Measurements from ENCODE around the gene LYVE1.

DNA sequence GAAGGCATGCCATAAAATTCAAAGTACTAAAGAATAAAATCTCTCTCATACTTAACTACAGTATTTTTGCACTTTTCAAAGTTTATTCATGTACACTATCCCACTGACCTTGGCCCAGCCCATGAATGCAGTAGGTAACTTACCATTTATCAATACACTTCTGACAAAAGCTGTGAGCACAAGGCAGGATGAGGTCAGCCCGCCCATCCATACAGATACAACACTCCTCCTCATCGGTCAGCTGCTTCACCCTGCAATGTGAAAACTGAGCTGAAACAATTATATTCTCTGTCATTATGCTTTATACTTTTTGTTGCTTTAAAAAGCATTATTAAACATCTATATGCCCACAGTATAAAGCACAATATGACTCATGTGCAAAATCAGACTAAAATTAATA is 49.6 kb downstream of the LYVE1 start:
- TF ChIP-seq POLR2AphosphoS5 (IDR thresholded peaks at IDR 0.05; ENCODE audit: low read depth, low read length) (no peak), CTCF (IDR thresholded peaks at IDR 0.05) (no peak), SIN3A (IDR thresholded peaks at IDR 0.05; ENCODE audit: borderline replicate concordance, insufficient read depth, low read depth, low read length) (no peak)
- TF ChIP-seq, protein P1, sequence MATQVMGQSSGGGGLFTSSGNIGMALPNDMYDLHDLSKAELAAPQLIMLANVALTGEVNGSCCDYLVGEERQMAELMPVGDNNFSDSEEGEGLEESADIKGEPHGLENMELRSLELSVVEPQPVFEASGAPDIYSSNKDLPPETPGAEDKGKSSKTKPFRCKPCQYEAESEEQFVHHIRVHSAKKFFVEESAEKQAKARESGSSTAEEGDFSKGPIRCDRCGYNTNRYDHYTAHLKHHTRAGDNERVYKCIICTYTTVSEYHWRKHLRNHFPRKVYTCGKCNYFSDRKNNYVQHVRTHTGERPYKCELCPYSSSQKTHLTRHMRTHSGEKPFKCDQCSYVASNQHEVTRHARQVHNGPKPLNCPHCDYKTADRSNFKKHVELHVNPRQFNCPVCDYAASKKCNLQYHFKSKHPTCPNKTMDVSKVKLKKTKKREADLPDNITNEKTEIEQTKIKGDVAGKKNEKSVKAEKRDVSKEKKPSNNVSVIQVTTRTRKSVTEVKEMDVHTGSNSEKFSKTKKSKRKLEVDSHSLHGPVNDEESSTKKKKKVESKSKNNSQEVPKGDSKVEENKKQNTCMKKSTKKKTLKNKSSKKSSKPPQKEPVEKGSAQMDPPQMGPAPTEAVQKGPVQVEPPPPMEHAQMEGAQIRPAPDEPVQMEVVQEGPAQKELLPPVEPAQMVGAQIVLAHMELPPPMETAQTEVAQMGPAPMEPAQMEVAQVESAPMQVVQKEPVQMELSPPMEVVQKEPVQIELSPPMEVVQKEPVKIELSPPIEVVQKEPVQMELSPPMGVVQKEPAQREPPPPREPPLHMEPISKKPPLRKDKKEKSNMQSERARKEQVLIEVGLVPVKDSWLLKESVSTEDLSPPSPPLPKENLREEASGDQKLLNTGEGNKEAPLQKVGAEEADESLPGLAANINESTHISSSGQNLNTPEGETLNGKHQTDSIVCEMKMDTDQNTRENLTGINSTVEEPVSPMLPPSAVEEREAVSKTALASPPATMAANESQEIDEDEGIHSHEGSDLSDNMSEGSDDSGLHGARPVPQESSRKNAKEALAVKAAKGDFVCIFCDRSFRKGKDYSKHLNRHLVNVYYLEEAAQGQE (IDR thresholded peaks at IDR 0.05; ENCODE audit: insufficient read depth in 1 of 2, low read depth in 2 of 2, low read length in 1 of 2): no peak
